Activated CD4-positive, alpha-beta memory T cell treated with anti-CD3 and anti-CD28 coated beads for 36 hours (primary cell): ENCODE results near the gene FRMD5. TPM values are rescaled to one million over a fixed set of nuclear protein-coding genes. Genes with fewer than 3 reads are reported as not detected.
"Not testable (repeated sequence)": the region's sequence is repeated elsewhere in the genome, so short reads cannot be mapped to it uniquely, and the experiment has no call there.

ENCODE experiments used
- CTCF ChIA-PET: fragments of 350-600 bp; sonication (Branson Sonifier 250); formaldehyde crosslinking; loops from one replicate; lab custom pipeline; 2021; ENCODE audit warnings: antibody characterized with exemption, inconsistent platforms; lab: Charles Lee
- POLR2A ChIA-PET: fragments of 350-600 bp; sonication (Branson Sonifier 250); formaldehyde crosslinking; loops from one replicate; lab custom pipeline; 2021; ENCODE audit warnings: antibody characterized with exemption; lab: Charles Lee
- DNase-seq: peaks from one replicate; pipeline ENCODE4 v3.0.0-alpha.2; 2020
- H3K27ac Mint-ChIP-seq: one replicate; pipeline ENCODE4 v1.8.0; 2021; ENCODE audit warnings: mixed read lengths
- H3K27me3 Mint-ChIP-seq: one replicate; pipeline ENCODE4 v1.8.0; 2021; ENCODE audit warnings: mixed read lengths
- H3K36me3 Mint-ChIP-seq: one replicate; pipeline ENCODE4 v1.8.0; 2021; ENCODE audit warnings: mixed read lengths
- H3K4me1 Mint-ChIP-seq: one replicate; pipeline ENCODE4 v1.8.0; 2021; ENCODE audit warnings: low read depth, mixed read lengths
- H3K4me3 Mint-ChIP-seq: one replicate; pipeline ENCODE4 v1.8.0; 2021; ENCODE audit warnings: mild to moderate bottlenecking, mixed read lengths
- H3K9me3 Mint-ChIP-seq: one replicate; pipeline ENCODE4 v1.8.0; 2021; ENCODE audit warnings: mixed read lengths
- intact Hi-C: fragments of 100-400 bp; cut with micrococcal nuclease; formaldehyde crosslinking; loops from one replicate; pipeline ENCODE4 v1.15.1; 2023
- total RNA-seq, 2 experiments: library from RNA; stranded (reverse); gene quantifications; one replicate each; pipeline ENCODE4 v1.2.3, GENCODE V29; 2021

Gene FRMD5
- total RNA-seq, 2 experiments from 2014 or later = 0.24 to 0.31 TPM

- intact Hi-C loops = no loop called here
- Mint-ChIP-seq H3K27ac (no peak overlapping the region), H3K9me3 (no peaks in the 10 kb centered on the region), H3K4me3 (no peak overlapping the region), H3K27me3 (peaks cover 15% of the 10 kb centered on the region), H3K4me1 (peaks cover 10% of the 10 kb centered on the region), H3K36me3 (no peaks in the 10 kb centered on the region)
- ChIA-PET POLR2A (no interaction called here), CTCF (interaction anchor here (0.5 kb wide), 1 partner anchor 201 kb away, joined by 3 read pairs; no protein-coding TSS in a partner anchor)
- no peak for DNase-seq
Measured at GRCh38 chr15:44045661-44046060, 149.4 kb downstream of the FRMD5 start.

DNA sequence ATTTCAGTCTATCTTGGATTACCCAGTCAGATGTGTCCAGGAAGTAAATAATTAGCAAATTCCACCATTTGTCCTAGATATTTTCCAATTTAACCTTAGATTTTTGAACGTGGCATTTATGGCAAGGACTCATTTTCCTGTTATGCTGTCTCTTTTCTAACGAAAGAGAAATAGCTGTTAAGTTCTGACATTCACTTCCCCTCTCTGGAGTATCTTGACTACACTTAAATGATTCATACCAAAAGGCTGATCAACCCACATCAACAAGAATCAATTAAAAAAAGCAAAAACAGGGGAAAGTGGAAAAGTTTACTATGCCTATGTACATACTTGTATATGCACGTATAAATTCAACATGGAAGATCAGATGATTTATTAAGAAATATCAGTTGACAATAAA, 149.9 kb downstream of the FRMD5 start:
- Mint-ChIP-seq H3K27me3 (peaks cover 17% of the 10 kb centered on the region), H3K9me3 (no peaks in the 10 kb centered on the region), H3K36me3 (no peaks in the 10 kb centered on the region), H3K27ac (no peak overlapping the region), H3K4me3 (no peak overlapping the region), H3K4me1 (peaks cover 10% of the 10 kb centered on the region)
- CTCF ChIA-PET = interaction anchor here (0.5 kb wide), 1 partner anchor 201 kb away, joined by 3 read pairs; no protein-coding TSS in a partner anchor
- intact Hi-C loops = no loop called here
- no peak for DNase-seq
- POLR2A ChIA-PET = no interaction called here

- no peaks in the 10 kb centered on the region for H3K4me1 Mint-ChIP-seq
- no peak overlapping the region for H3K4me3 Mint-ChIP-seq
- ChIA-PET CTCF (interaction anchor here (0.9 kb wide), 1 partner anchor 134 kb away, joined by 4 read pairs; no protein-coding TSS in a partner anchor), POLR2A (no interaction called here)
- intact Hi-C loops = no loop called here
- no peaks in the 10 kb centered on the region for H3K36me3 Mint-ChIP-seq
- no peak overlapping the region for H3K27ac Mint-ChIP-seq
- H3K9me3 Mint-ChIP-seq = no peaks in the 10 kb centered on the region
- no peak for DNase-seq
- peaks cover 33% of the 10 kb centered on the region for H3K27me3 Mint-ChIP-seq
Measured at GRCh38 chr15:44038755-44039191, 156.3 kb downstream of the FRMD5 start.

- ChIA-PET POLR2A (no interaction called here), CTCF (no interaction called here)
- no peak overlapping the region for H3K4me3 Mint-ChIP-seq
- peaks cover 27% of the 10 kb centered on the region for H3K27me3 Mint-ChIP-seq
- no peak for DNase-seq
- intact Hi-C loops = no loop called here
- H3K36me3 Mint-ChIP-seq = no peaks in the 10 kb centered on the region
- peaks cover 5% of the 10 kb centered on the region for H3K9me3 Mint-ChIP-seq
- no peaks in the 10 kb centered on the region for H3K4me1 Mint-ChIP-seq
- H3K27ac Mint-ChIP-seq = no peak overlapping the region
Measured at GRCh38 chr15:44035781-44036699, 159.0 kb downstream of the FRMD5 start.

- Mint-ChIP-seq H3K36me3 (no peaks in the 10 kb centered on the region), H3K4me1 (peaks cover 3% of the 10 kb centered on the region), H3K4me3 (no peak overlapping the region), H3K27ac (no peak overlapping the region), H3K9me3 (peaks cover 5% of the 10 kb centered on the region), H3K27me3 (peaks cover 23% of the 10 kb centered on the region)
- ChIA-PET POLR2A (no interaction called here), CTCF (no interaction called here)
- no peak for DNase-seq
- intact Hi-C loops = no loop called here
Measured at GRCh38 chr15:44034933-44035624, 160.0 kb downstream of the FRMD5 start.

DNA sequence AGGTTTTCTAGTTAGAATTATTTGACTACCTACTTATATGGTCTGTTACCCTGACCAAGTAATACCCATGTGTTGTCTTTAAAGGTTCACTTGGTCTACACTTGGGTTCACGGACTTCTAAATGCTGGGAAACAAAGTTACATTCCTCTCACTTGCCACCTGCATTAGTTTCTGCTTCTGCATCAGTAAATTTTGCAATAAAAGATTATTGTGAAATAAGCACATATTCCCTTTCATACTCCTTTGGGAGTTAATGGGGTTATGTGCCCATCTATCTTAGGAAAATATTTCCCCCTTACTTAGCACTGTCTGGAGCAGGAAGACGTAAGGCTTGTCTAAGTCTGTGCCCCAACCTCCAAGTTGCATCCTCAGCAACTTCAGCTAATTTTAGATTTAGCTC, 160.7 kb downstream of the FRMD5 start:
- peaks cover 5% of the 10 kb centered on the region for H3K9me3 Mint-ChIP-seq
- ChIA-PET CTCF (no interaction called here), POLR2A (no interaction called here)
- no peaks in the 10 kb centered on the region for H3K36me3 Mint-ChIP-seq
- peaks cover 3% of the 10 kb centered on the region for H3K4me1 Mint-ChIP-seq
- no peak overlapping the region for H3K27ac Mint-ChIP-seq
- H3K27me3 Mint-ChIP-seq = peaks cover 19% of the 10 kb centered on the region
- H3K4me3 Mint-ChIP-seq = no peak overlapping the region
- intact Hi-C loops = no loop called here
- DNase-seq = no peak

GRCh38 chr15:44033894-44034293, 161.2 kb downstream of the FRMD5 start:
- intact Hi-C loops = no loop called here
- ChIA-PET CTCF (no interaction called here), POLR2A (no interaction called here)
- Mint-ChIP-seq H3K27ac (no peak overlapping the region), H3K27me3 (peaks cover 17% of the 10 kb centered on the region), H3K36me3 (no peaks in the 10 kb centered on the region), H3K4me3 (no peak overlapping the region), H3K9me3 (peaks cover 5% of the 10 kb centered on the region), H3K4me1 (peaks cover 3% of the 10 kb centered on the region)
- DNase-seq = no peak

GRCh38 chr15:44032820-44033219, 162.3 kb downstream of the FRMD5 start:
- CTCF ChIA-PET, H3K4me1 Mint-ChIP-seq, H3K4me3 Mint-ChIP-seq, H3K27ac Mint-ChIP-seq, H3K9me3 Mint-ChIP-seq, H3K36me3 Mint-ChIP-seq, POLR2A ChIA-PET, intact Hi-C loops, DNase-seq: not testable (repeated sequence)
- peaks cover 14% of the 10 kb centered on the region for H3K27me3 Mint-ChIP-seq

GRCh38 chr15:44029940-44030568, 165.0 kb downstream of the FRMD5 start:
- POLR2A ChIA-PET = no interaction called here
- Mint-ChIP-seq H3K36me3 (no peaks in the 10 kb centered on the region), H3K9me3 (peaks cover 5% of the 10 kb centered on the region), H3K27me3 (peaks cover 16% of the 10 kb centered on the region), H3K4me1 (peaks cover 3% of the 10 kb centered on the region), H3K27ac (no peak overlapping the region), H3K4me3 (no peak overlapping the region)
- no peak for DNase-seq
- intact Hi-C loops = no loop called here
- CTCF ChIA-PET = interaction anchor here (1.0 kb wide), 1 partner anchor 36 kb away, joined by 3 read pairs; no protein-coding TSS in a partner anchor

GRCh38 chr15:44029003-44029402, 166.1 kb downstream of the FRMD5 start:
- Mint-ChIP-seq H3K9me3 (peaks cover 5% of the 10 kb centered on the region), H3K27ac (no peak overlapping the region), H3K4me1 (peaks cover 3% of the 10 kb centered on the region), H3K36me3 (no peaks in the 10 kb centered on the region), H3K4me3 (no peak overlapping the region), H3K27me3 (peaks cover 16% of the 10 kb centered on the region)
- CTCF ChIA-PET = interaction anchor here (0.6 to 1.0 kb wide), 2 partner anchors 37 to 1200 kb away, joined by 3 read pairs; no protein-coding TSS in a partner anchor
- intact Hi-C loops = no loop called here
- DNase-seq = no peak
- POLR2A ChIA-PET = no interaction called here

DNA sequence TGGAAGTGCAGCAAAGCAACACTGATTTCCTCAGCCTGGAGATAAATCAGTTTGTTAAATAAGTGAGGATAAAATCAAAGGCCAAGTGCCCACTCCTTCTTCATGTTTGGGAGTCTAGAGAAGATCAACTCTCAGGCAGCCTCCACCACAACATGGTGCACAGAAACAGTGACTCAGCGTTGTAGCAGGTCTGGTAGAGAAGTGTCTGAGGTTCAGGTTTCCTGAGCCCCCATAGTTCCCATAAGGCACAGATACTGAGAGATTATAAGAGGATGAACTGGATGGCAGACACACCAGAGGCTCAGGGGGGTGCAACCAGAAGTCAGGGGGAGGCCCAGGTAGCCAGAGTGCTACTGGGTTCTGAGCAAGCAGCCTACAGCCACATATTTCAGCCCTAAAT, 166.7 kb downstream of the FRMD5 start:
- CTCF ChIA-PET = no interaction called here
- Mint-ChIP-seq H3K4me1 (peaks cover 3% of the 10 kb centered on the region), H3K27ac (no peak overlapping the region), H3K9me3 (peaks cover 5% of the 10 kb centered on the region), H3K36me3 (no peaks in the 10 kb centered on the region), H3K27me3 (peaks cover 16% of the 10 kb centered on the region), H3K4me3 (no peak overlapping the region)
- POLR2A ChIA-PET = no interaction called here
- intact Hi-C loops = no loop called here
- no peak for DNase-seq

DNA sequence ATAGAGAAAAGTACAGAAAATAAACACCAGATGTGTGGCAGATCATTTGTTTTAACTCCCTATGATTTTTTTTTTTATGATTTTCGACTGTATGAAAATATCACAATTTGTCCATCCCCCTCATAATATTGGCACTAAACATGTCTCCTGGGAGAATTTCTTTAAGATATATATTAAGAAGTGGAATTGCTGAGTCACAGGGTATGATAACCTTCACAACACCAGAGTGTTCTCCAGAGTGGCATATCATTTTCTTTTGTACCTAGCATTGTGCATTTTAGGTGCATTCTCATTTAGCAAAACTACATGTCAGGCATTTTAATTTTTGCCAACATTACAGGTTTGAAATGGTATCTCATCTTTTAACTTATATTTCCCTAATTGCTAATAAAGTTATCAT, 170.9 kb downstream of the FRMD5 start:
- Mint-ChIP-seq H3K27me3 (peaks cover 6% of the 10 kb centered on the region), H3K27ac (no peak overlapping the region), H3K4me3 (no peak overlapping the region), H3K36me3 (no peaks in the 10 kb centered on the region), H3K4me1 (no peaks in the 10 kb centered on the region), H3K9me3 (no peaks in the 10 kb centered on the region)
- CTCF ChIA-PET = no interaction called here
- POLR2A ChIA-PET = no interaction called here
- no peak for DNase-seq
- intact Hi-C loops = no loop called here
